Sciatic nerve (tissue), 2 donors: ENCODE results near the gene VWA5B2. TPM values are rescaled to one million over a fixed set of nuclear protein-coding genes. Genes with fewer than 3 reads are reported as not detected.
"Not testable (repeated sequence)": the region's sequence is repeated elsewhere in the genome, so short reads cannot be mapped to it uniquely, and the experiment has no call there.

Experiments used
- ATAC-seq: fragments of 200-7000 bp; cut with Tn5 transposase; one replicate; pipeline ENCODE4 v1.9.1; 2020; ENCODE audit warnings: mild to moderate bottlenecking, moderate library complexity
- DNase-seq: peaks from one replicate; pipeline ENCODE4 v3.0.0-alpha.2; 2020; ENCODE audit warnings: low spot score
- intact Hi-C: fragments of 100-400 bp; cut with DNase I; formaldehyde crosslinking; loops from one replicate; pipeline ENCODE4 v1.14.2; 2022
- microRNA-seq: library from miRNA; unstranded; fragments of <30 nt; microRNA quantifications from one replicate; pipeline ENCODE4 v1.2.0, GENCODE V29; 2020
- total RNA-seq: library from RNA; stranded (reverse); fragmentation: NEBNext Ultra II Directional; extraction: Animal tissue kit (Norgen Biotek cat#: 25700); gene quantifications from one replicate; pipeline ENCODE4 v1.2.1, GENCODE V29; 2021
- donor health status: DM: no; HTN: no; CAD: no.
- donor health status: DM: no; HTN: no; CAD: no.

The VWA5B2 gene
- total RNA-seq, 1 donor from 2014 or later = 0.53 TPM

DNA sequence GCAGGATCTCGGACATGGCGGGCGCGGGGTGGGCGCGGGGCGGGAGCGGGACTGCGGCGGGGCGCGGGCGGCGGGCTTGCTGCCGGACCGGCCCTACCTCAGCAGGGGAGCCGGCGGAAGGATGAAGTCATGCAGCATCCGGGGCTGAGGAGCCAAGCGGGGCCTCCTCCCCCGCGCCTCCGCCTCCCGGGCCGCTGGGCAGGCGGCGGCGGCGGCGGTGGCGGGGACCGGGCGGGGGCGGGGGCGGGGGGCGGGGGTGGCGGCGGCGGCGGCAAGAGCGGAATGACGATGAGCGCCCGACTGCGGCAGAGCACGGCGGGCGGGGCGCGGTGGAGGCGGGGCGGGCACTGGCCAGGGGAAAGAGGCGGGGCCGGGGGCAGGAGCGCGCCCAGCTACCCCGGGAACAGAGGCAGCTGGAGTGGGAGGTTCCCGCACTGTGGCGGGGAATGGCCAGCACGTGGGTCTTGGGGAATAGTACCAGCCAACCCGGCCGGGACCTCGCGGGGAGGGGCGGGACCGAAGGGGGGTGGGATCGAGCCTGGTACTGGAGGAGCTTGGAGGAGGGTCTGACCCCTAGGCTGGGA is 32.0 kb downstream of the VWA5B2 start, which contains the start of gene CAMK2N2:
Gene CAMK2N2, minus strand, starts transcription at position 284 of the 584 bp plus-strand sequence. Its CDS starts 268 bp downstream, at position 16.
- DNase-seq (no peak), ATAC-seq (peak; percentile 58)
- intact Hi-C loops = no loop called here

DNA sequence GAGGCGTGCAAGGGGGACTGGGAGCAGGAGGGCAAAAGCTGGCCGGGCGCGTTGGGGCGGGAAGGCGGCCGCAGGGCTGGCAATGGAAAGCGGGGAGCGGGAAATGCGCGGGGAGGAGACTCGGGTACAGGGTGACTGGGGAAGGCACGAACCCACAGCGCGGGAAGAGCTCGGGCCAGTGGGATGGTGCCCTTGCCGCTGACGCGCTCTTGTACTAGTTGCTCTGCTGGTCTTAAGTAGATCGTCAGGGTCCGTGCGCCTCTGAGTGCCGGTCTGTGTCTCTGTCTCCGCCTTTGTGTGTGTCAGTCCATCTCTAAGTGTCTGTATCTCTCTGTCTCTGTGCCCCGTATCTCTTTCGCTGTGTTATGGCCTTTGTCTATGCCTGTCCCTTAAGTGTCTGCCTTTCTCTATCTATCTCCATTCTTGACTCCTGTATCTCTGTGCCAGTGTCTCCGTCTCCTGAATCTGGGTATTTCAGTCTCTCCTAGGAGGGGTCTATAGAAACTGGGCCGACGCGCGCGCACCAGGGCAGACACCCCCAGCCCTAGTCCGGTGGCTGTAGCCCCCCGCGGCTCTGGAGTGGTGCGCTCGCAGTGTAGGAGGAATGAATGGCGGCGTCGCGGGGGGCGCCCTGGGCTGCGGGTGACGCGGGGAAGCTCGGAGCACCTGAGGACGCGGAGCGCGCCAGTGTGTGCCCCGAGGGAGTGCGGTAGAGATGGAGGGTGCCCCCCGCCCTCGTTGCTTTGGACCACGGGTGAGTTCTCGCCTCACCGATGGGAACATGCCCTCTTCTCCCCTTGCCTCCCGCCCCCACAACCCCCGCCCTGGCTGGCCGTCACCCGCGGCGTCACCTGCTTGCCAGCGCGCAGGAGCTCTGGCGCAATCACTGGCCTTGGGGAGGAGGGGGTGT is 32.7 kb downstream of the VWA5B2 start:
- intact Hi-C loops = no loop called here
- no peak for DNase-seq
- ATAC-seq = no peak

DNA sequence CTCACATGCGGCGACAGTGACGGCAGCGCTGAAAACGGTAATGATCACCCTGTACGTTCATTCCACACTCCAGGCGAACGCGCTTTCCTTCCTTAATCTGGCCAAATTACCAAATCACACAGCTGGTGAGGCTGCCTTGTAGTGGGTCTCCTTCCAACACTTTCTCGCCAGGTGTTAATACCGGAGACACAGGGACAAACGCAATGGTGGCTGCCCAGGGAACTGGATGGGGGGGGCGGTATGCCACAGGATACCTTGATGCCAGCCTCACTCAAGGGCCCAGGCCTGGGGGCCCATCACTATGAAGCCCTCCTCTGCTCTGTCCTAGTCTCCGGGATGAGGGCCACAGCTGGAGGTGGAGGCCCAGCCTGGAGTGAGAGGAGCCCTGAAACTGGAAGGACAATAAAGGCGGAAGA is 33.4 kb downstream of the VWA5B2 start:
- DNase-seq = no peak
- intact Hi-C loops = no loop called here
- no peak for ATAC-seq

DNA sequence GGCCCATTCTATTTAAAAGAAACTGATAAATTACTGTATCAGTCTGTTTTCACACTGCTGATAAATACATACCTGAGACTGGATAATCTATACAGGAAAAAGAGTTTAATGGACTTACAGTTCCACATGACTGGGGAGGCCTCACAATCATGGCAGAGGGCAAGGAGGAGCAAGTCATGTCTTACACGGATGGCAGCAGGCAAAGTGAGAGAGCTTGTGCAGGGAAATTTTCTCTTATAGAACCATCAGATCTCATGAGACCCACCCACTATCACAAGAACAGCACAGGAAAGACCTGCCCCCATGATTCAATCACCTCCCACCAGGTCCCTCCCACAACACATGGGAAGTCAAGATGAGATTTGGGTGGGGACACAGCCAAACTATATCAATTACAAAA is 37.9 kb downstream of the VWA5B2 start:
- ATAC-seq, intact Hi-C loops, DNase-seq: not testable (repeated sequence)

DNA sequence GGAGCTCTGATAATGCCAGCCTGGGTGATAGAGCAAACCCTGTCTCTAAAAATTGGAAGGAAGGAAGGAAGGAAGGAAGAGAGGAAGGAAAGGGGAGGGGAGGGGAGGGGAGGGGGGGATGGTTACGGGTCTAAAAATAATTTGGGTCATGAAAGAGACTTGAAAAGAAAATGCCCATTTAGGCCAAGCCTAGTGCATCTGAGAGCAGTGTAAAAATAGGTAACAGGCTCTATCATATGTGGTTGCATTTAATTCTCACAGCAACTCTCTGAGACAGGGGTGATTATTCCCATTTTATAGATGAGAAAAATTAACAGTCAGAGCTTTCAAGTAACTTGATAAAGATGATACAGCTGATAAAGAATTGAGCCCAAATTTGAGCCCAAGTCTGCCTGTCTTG is 42.9 kb downstream of the VWA5B2 start:
- no peak for DNase-seq
- intact Hi-C loops = loop anchor here (5.0 kb wide), 1 partner anchor 1215 kb away; no protein-coding TSS in a partner anchor
- ATAC-seq = no peak

DNA sequence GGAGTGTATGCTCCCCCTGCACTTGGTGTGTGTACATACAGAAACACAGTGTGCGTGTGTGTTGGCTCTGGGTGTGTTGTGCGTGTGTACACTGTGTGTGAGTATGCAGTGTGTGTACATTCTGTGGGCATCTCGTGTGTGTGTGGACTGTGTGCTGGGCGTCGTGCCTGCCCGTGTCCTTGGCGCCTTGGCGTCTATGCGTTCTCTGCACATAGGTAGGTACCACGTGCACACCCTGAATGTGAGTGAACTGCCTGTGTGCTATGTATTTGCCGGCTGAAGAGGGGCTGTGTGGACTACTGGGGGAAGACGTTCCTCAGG is 46.0 kb downstream of the VWA5B2 start:
- DNase-seq (no peak), ATAC-seq (no peak)

DNA sequence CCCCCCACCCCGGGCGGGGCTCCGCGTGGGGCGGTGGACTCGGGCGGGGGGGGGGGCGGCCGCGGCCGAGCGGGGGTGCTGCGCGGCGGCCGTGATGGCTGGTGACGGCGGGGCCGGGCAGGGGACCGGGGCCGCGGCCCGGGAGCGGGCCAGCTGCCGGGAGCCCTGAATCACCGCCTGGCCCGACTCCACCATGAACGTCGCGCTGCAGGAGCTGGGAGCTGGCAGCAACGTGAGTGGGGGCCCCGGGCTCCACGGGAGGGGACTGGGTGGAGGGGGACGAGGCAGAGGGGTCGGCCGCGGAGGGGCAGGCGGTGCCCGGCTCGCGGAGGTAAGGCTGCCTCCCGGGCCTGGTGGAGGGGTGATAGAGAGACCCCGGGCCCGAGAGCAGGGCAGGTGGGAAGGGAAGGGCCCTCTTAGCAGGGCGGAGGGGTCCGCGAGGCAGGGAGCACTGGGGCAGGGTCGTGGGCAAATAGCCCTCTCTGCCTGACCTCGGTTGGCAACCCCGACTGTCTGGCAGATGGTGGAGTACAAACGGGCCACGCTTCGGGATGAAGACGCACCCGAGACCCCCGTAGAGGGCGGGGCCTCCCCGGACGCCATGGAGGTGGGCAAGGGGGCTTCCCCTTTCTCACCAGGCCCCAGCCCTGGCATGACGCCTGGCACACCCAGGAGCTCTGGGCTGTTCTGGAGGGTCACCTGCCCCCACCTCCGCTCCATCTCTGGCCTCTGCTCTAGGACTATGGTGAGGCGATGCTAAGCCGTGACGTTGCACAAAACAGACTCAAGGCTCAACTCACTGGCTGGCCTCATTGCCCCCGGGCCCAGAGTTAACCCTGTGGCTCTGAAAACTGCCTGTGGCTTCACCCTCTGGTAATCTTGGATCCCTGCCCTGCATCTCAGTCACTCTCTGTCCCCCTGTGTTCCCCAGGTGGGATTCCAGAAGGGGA is 46.9 kb downstream of the VWA5B2 start, which contains the start of gene ECE2:
Gene ECE2, plus strand, starts transcription at position 62 of the 950 bp plus-strand sequence. Its CDS starts 132 bp downstream, at position 194.
- intact Hi-C loops = no loop called here
- DNase-seq (no peak), ATAC-seq (no peak)

More for the DNA sequence above, 46.0 kb downstream of the VWA5B2 start:
- intact Hi-C loops = no loop called here

DNA sequence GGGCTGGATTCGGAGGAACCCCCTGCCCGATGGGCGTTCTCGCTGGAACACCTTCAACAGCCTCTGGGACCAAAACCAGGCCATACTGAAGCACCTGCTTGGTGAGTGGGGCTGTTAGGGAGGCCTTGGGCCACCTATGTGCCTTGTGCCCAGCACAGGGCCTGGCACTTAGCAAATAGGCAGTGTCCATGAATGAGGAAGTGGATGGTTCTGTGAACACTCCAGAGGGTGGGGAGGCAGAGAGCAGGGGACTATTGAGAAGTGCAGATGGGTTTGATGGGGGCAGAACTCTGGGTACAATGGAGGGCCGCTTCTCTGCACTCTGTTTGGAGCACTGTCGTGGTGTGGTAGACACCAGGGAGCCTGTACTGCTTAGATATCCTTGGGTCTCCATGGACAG is 48.0 kb downstream of the VWA5B2 start:
- ATAC-seq (no peak), DNase-seq (no peak)
- intact Hi-C loops = no loop called here

DNA sequence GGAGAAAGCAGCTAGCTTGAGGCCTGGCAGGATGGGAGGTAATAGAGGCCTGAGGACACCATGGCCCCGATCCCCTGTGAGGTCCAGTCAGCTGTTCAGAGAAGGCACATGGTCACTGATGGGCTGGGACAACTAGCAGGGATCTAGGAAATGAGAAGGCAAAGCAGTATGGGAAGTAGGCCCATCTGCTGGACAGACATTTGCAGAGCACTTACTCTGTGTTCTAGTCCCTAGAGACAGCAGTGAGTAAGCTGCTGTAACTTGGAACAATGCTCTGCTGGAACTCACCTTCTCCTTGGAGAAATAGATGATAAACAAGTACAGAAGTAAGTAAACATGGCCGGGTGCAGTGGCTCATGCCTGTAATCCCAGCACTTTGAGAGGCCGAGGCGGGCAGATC is 53.6 kb downstream of the VWA5B2 start:
- intact Hi-C loops = no loop called here
- ATAC-seq (no peak), DNase-seq (no peak)

DNA sequence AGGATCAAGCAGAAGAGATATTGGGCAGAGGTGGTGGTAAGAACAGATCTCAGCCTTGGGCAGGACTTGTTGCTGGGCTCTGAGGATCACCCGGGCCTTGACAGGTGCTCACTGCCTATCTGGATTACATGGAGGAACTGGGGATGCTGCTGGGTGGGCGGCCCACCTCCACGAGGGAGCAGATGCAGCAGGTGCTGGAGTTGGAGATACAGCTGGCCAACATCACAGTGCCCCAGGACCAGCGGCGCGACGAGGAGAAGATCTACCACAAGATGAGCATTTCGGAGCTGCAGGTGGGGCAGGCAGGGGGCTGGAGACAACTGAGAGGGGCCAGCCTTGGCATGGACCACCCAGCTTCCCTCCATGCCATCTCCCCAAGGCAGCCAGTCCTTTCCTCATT is 54.3 kb downstream of the VWA5B2 start:
- intact Hi-C loops = no loop called here
- no peak for ATAC-seq
- no peak for DNase-seq

DNA sequence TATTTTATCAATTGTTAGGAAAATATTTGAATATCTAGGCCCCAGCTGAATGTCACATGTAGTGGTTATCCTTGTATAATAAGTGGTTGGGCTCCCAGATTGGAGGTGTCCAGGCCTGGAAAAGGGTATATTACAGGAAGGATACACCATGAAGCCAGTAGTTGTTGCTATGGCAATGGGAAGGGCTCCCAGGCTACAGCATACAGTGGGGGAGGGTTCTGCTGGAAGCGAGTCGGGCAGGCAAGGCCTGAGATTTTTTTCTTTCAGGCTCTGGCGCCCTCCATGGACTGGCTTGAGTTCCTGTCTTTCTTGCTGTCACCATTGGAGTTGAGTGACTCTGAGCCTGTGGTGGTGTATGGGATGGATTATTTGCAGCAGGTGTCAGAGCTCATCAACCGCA is 55.3 kb downstream of the VWA5B2 start:
- ATAC-seq = peak; percentile 53
- intact Hi-C loops = no loop called here

DNA sequence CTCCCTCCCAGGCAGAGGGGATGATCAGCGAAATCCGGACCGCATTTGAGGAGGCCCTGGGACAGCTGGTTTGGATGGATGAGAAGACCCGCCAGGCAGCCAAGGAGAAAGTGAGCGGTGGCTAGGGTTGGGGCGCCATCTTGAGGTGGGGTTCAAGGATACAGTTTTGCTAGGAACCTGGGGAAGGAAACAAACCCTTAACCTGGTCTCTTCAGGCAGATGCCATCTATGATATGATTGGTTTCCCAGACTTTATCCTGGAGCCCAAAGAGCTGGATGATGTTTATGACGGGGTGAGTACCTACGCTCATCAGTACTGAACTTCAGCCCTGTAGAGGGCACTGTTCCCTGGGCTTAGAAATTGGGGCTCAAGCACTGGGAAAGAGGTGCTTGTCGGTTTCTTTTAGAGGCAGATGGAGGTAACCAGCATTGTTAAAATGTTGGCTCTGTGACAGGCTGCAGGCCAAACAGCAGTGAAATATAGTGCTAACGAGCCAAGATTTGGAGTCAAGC is 60.1 kb downstream of the VWA5B2 start:
- peak; percentile 25 for ATAC-seq
- intact Hi-C loops = no loop called here
- peak; percentile 67 for DNase-seq

More for the DNA sequence above, 55.3 kb downstream of the VWA5B2 start:
- DNase-seq = no peak

DNA sequence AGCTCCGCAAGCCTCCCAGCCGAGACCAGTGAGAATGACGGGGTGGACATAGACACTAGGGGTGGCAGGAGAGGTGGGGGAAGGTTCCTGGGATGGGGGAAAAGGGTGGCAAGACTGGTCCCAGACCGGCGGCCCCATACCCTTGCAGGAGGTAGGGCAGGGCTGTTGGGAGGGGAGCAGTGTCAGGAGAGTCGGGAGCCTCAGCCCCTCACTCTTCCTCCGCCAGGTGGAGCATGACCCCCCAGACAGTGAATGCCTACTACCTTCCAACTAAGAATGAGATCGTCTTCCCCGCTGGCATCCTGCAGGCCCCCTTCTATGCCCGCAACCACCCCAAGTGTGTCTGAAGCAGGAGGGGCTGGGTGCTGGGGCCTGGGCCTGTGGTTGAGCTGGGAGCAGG is 60.9 kb downstream of the VWA5B2 start:
- intact Hi-C loops = no loop called here
- no peak for ATAC-seq

DNA sequence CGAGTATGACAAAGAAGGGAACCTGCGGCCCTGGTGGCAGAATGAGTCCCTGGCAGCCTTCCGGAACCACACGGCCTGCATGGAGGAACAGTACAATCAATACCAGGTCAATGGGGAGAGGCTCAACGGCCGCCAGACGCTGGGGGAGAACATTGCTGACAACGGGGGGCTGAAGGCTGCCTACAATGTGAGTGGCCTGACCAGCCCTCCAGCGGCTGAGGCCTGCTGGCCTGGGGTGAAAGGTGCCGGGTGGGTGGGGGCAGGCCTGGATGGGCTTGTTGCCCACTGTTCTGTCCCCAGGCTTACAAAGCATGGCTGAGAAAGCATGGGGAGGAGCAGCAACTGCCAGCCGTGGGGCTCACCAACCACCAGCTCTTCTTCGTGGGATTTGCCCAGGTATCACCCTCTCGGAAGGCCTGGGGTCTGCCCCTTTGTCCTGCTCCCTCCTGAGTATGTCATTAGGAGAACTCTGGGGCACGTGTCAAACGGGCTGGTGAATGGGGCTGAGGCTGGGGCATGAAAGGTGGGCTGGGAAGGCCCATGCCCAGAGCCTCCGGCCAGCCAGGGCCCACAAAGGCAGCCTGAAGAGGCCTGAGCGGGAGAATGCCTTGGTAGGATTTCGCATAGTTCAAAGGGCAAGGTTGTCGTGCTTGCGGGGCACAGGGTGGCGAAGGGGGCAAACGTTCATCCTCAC is 61.8 kb downstream of the VWA5B2 start:
- intact Hi-C loops = no loop called here
- no peak for ATAC-seq
- no peak for DNase-seq

More for the DNA sequence above, 60.9 kb downstream of the VWA5B2 start:
- no peak for DNase-seq

Small RNA genes within 50 kb of the gene (microRNA-seq; reads per million reads assigned to microRNA genes)
- gene MIR1224 = 1.8 reads per million

Other genes with a start within 250 kb of the VWA5B2 start
- gene ABCC5, start 211.7 kb upstream of the VWA5B2 start, total RNA-seq = 55.8 TPM
- not detected for gene HTR3D, start 197.8 kb upstream of the VWA5B2 start, total RNA-seq
- gene HTR3C, start 176.5 kb upstream of the VWA5B2 start, total RNA-seq = not detected
- not detected for gene HTR3E, start 132.5 kb upstream of the VWA5B2 start, total RNA-seq
- gene EIF2B5, start 94.2 kb upstream of the VWA5B2 start, total RNA-seq = 30.6 TPM
- 57.8 TPM for gene DVL3, start 74.2 kb upstream of the VWA5B2 start, total RNA-seq
- gene AP2M1, start 54.7 kb upstream of the VWA5B2 start, total RNA-seq = 278 TPM
- 67.4 TPM for gene ABCF3, start 43.4 kb upstream of the VWA5B2 start, total RNA-seq
- 16.7 TPM for gene ALG3, start 19.4 kb downstream of the VWA5B2 start, total RNA-seq
- gene EEF1AKMT4, start 20.1 kb downstream of the VWA5B2 start, total RNA-seq = 1.3 TPM
- gene CAMK2N2, start 32.0 kb downstream of the VWA5B2 start, total RNA-seq = 0.53 TPM
- gene ECE2, start 46.4 kb downstream of the VWA5B2 start, total RNA-seq = not detected
- 122 TPM for gene PSMD2, start 69.7 kb downstream of the VWA5B2 start, total RNA-seq
- gene EIF4G1, start 85.0 kb downstream of the VWA5B2 start, total RNA-seq = 248 TPM
- gene FAM131A, start 108.0 kb downstream of the VWA5B2 start, total RNA-seq = 22.6 TPM
- gene CLCN2, start 132.0 kb downstream of the VWA5B2 start, total RNA-seq = 24.5 TPM
- gene POLR2H, start 132.1 kb downstream of the VWA5B2 start, total RNA-seq = 57.8 TPM
- gene THPO, start 148.6 kb downstream of the VWA5B2 start, total RNA-seq = 1.2 TPM
- 27.0 TPM for gene CHRD, start 150.5 kb downstream of the VWA5B2 start, total RNA-seq